HEK293 (cell line): ENCODE measurements around the gene HTT-AS.

Source experiments
- MZF1 ChIP-seq: fragments of 450-650 bp; formaldehyde crosslinking; IDR thresholded peaks from 2 replicates; pipeline ENCODE4 v1.5.1; 2017; ENCODE audit warnings: missing biosample characterization, missing genetic modification characterization, borderline replicate concordance
- SALL2 ChIP-seq: fragments of 450-650 bp; formaldehyde crosslinking; IDR thresholded peaks from 2 replicates; pipeline ENCODE4 v1.5.0; 2017; ENCODE audit warnings: missing biosample characterization, mild to moderate bottlenecking, missing genetic modification characterization, borderline replicate concordance
- ZNF114 ChIP-seq: fragments of 450-650 bp; formaldehyde crosslinking; IDR thresholded peaks from 2 replicates; pipeline ENCODE4 v1.5.0; 2017; ENCODE audit warnings: missing biosample characterization, missing genetic modification characterization
- ZNF350 ChIP-seq: fragments of 450-650 bp; formaldehyde crosslinking; IDR thresholded peaks from 2 replicates; pipeline ENCODE4 v1.5.0; 2017; ENCODE audit warnings: missing biosample characterization, mild to moderate bottlenecking, missing genetic modification characterization
- ZNF426 ChIP-seq: fragments of 450-650 bp; formaldehyde crosslinking; IDR thresholded peaks from 2 replicates; pipeline ENCODE4 v1.5.1; 2017; ENCODE audit warnings: missing biosample characterization, missing genetic modification characterization, mild to moderate bottlenecking, inconsistent platforms, moderate library complexity
- ZNF555 ChIP-seq: fragments of 450-650 bp; formaldehyde crosslinking; conservative IDR thresholded peaks from 2 replicates; pipeline ENCODE4 v1.5.1; 2017; ENCODE audit warnings: missing biosample characterization, mild to moderate bottlenecking, missing genetic modification characterization, inconsistent platforms
- ZNF76 ChIP-seq: fragments of 450-650 bp; formaldehyde crosslinking; IDR thresholded peaks from 2 replicates; pipeline ENCODE4; 2016; ENCODE audit warnings: low read depth, missing biosample characterization, missing genetic modification characterization, borderline replicate concordance
- ZNF792 ChIP-seq: fragments of 450-650 bp; formaldehyde crosslinking; IDR thresholded peaks from 2 replicates; pipeline ENCODE4 v1.5.1; 2016; ENCODE audit warnings: missing biosample characterization, missing genetic modification characterization
- TF ChIP-seq, protein P1 (sequence below): fragments of 450-650 bp; IDR thresholded peaks from 2 replicates; pipeline ENCODE4 v1.5.1; 2018; ENCODE audit warnings: missing biosample characterization, mild to moderate bottlenecking, missing genetic modification characterization
- TF ChIP-seq, protein P2 (sequence below): fragments of 450-650 bp; formaldehyde crosslinking; IDR thresholded peaks from 2 replicates; pipeline ENCODE4 v1.5.1; 2016; ENCODE audit warnings: missing biosample characterization, missing genetic modification characterization
- TF ChIP-seq, protein P3 (sequence below): IDR thresholded peaks from 2 replicates; pipeline ENCODE4 v1.6.1; 2011; ENCODE audit warnings: mild to moderate bottlenecking, low read depth, low read length, borderline replicate concordance
- TF ChIP-seq, protein P4 (sequence below): fragments of 450-650 bp; formaldehyde crosslinking; IDR thresholded peaks from 2 replicates; pipeline ENCODE4 v1.5.1; 2016; ENCODE audit warnings: missing biosample characterization, missing genetic modification characterization

DNA sequence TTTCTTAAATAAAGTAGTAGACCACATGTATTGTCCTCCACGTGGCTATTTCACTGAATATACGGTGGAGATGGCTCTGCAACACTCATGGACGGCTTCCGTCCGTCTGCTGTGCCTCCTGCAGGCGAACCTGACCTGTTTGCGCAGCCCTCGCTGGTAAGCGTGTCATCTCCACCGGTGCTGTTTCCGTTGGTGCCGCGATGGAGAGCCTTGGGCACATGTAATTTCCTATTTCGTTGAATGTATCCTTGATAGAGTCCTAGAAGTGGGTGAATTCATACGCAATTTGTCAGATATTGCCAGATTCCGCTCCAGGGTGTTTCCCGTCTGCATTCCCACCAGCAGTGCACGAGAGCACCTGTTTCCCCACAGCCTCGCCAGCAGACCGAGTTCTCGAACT lies 48.5 kb downstream of the HTT-AS start:
- no peak for TF ChIP-seq ZNF555
- TF ChIP-seq, protein P1, sequence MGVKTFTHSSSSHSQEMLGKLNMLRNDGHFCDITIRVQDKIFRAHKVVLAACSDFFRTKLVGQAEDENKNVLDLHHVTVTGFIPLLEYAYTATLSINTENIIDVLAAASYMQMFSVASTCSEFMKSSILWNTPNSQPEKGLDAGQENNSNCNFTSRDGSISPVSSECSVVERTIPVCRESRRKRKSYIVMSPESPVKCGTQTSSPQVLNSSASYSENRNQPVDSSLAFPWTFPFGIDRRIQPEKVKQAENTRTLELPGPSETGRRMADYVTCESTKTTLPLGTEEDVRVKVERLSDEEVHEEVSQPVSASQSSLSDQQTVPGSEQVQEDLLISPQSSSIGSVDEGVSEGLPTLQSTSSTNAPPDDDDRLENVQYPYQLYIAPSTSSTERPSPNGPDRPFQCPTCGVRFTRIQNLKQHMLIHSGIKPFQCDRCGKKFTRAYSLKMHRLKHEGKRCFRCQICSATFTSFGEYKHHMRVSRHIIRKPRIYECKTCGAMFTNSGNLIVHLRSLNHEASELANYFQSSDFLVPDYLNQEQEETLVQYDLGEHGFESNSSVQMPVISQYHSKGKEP (tag by site-specific recombination) = no peak
- TF ChIP-seq, protein P2, sequence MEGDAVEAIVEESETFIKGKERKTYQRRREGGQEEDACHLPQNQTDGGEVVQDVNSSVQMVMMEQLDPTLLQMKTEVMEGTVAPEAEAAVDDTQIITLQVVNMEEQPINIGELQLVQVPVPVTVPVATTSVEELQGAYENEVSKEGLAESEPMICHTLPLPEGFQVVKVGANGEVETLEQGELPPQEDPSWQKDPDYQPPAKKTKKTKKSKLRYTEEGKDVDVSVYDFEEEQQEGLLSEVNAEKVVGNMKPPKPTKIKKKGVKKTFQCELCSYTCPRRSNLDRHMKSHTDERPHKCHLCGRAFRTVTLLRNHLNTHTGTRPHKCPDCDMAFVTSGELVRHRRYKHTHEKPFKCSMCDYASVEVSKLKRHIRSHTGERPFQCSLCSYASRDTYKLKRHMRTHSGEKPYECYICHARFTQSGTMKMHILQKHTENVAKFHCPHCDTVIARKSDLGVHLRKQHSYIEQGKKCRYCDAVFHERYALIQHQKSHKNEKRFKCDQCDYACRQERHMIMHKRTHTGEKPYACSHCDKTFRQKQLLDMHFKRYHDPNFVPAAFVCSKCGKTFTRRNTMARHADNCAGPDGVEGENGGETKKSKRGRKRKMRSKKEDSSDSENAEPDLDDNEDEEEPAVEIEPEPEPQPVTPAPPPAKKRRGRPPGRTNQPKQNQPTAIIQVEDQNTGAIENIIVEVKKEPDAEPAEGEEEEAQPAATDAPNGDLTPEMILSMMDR (tag by site-specific recombination) = no peak
- no peak for TF ChIP-seq ZNF350 (tag by site-specific recombination)
- TF ChIP-seq ZNF792 (tag by site-specific recombination) = no peak
- no peak for TF ChIP-seq MZF1 (tag by site-specific recombination)
- TF ChIP-seq, protein P3, sequence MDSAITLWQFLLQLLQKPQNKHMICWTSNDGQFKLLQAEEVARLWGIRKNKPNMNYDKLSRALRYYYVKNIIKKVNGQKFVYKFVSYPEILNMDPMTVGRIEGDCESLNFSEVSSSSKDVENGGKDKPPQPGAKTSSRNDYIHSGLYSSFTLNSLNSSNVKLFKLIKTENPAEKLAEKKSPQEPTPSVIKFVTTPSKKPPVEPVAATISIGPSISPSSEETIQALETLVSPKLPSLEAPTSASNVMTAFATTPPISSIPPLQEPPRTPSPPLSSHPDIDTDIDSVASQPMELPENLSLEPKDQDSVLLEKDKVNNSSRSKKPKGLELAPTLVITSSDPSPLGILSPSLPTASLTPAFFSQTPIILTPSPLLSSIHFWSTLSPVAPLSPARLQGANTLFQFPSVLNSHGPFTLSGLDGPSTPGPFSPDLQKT = no peak
- no peak for TF ChIP-seq ZNF426 (tag by site-specific recombination)
- TF ChIP-seq SALL2 = no peak
- TF ChIP-seq ZNF114 (tag by site-specific recombination) = no peak
- TF ChIP-seq, protein P4, sequence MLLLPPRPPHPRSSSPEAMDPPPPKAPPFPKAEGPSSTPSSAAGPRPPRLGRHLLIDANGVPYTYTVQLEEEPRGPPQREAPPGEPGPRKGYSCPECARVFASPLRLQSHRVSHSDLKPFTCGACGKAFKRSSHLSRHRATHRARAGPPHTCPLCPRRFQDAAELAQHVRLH = no peak
- TF ChIP-seq ZNF76 (tag by site-specific recombination) = no peak
